Measurements from ENCODE around the gene ETS1.

Gene ETS1

DNA sequence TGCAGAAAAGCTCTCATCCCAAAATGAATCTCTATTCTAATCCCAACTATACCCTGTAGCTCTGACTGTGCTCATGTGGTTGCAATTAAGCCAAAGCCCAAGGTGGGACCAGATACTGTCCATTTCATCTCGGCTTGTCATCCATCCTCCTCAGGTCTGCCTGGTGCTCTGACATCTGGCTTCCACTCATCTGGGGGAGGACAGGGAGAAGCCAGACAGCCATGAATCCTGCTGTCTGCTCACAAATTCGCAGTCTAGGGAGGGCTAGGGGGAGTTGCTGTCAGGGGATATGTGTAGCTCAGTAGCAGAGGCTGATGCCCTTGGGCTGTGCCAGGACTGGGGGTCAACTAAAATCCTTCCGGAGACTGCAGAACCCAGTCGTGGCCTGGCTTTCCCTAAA, 167.1 kb downstream of the ETS1 start:
- no peak for DNase-seq

DNA sequence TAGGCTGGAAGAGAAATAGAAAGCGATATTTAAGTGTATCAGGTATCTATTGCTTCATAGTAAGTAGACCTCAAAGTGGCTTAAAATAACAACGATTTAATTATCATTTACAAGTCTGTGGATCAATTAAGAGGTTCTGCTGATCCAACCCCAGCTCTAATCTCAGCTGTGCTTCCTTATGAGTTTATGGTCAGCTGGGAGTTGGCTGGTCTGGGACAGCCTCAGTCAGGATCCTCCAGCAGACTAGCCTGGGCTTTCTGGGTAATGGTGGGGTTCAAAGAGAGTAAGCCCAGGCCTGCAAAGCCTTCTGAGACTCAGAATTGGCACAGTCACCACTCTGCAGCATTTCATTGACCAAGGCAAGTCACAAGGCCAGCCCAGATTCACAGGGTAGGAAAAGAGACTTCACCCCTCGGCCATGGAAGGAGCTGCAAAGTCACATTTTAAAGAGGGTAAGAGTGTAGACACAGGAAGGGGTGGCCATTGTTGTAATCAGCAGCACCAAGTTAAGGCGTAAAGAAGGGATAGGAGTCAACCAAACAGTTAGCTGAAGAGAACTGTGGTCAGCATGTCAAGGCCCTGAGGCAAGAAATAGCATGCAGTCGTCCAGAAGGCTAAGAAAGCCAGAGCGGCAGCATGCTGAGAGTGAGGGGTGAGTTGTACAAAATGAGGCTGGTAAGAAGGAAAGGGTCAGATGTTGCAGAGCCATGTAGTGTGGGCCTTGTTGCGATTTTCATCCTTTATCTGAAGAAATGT, 168.2 kb downstream of the ETS1 start:
- DNase-seq: no peak

DNA sequence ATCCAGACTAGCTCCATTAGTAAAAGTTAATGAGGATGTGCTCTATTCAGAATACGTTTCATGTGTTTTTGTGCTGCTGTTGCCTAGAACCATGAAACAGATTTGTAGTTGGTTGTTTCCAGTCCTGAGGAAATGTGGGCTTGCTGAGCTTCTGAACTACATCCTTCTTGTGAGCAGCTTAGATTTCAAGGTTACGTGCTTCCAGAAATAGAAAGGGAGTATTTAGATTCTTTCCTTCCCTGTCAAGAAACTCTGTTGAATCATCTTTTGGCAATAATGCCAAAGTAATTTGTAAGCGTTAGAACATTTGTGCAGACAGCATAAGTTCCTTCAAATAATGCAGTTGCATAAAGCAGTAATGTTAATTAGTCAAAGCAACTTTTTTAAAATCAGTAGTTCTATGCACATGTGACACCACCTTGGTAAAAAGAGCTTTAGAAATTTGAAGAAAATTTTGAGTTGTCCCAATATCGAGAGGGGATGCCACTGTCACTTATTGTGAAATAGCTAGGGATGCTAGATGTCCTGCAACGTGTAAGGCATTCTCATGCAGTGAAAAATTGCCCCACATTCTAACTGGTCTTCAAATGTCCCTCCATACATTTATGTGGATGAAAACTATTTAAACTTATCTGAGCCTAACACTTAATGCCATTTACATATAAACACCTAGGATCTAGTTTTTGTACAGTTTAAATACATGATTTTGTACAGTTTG, 169.6 kb downstream of the ETS1 start:
- no peak for DNase-seq

DNA sequence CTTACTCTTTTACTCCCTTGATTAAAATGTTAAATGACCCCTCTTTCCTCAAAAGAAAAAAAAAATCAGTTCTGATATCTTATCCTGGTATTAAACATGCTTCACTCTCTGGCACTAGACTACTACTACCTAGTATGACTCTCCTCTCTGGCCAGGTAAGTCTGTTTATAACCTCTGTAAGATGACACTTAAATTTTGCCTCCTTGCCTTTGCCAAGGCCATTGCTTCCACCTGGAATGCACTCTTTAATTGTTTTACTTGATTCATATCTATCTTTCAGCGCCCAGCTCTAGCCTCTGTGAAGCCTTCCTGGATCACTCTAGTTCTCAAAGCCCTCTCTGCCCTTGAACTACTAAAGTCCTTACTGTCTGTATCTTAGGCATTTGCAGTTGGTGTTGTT, 170.4 kb downstream of the ETS1 start:
- DNase-seq: no peak

DNA sequence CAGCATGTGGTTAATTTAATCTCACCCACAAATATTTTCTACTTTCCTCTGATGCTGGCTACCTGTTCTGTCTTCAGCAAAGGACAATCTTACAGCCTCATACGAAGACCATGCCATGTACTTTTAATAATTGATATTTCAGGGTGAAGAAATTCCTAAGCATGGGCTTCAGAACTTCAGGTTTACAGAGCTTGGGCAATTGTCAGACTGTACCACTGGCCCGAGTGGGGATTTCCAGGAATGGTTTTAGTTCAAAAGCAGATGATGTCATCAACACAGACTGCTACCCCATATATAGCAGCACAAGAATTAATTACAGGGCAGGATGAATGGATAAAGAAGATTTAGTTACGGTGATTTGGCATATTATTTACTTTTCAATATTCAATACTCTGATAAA, 171.8 kb downstream of the ETS1 start:
- DNase-seq: no peak

DNA sequence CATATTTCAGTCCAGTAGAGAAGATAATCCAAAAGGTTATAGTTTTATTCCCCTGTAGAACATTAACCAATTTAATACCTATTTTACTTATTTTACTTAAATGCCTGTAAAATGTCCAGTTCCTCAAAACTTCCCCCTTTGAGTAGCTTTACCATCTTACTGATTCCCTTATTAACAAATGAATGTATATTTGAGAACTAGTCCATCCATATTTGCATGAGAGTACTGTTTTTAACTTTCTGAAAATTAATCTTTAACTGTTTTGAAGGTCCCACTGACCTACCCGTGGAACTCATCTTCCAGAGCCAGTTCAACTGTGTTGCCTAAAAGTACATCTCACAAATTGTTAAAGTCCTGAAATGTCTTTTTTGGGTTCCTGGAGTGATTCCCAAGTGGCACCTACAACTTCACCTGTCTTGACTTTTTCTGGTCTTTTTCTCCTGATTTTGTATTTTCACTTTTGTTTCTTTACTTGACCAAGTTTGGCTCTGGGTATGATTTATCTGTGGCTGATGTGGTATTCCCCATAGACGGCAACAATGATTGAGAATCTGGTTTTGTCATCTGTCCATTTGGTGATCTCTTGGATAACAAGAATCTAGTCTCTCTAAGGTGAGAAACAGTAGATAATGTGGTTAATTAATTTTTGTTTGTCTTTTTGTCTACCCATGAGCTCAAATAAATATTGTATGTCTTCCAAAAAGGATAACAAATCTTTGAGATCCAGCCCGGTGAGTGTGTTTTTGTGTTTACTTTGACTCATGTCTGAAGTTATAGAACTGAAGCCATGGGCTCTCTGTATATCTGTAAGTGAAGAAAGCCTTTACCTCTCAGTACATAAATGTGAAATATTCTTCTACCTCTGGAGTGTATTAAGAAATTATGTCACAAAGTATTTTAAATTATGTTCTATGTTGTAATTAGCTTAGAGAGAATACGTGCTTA, 174.2 kb downstream of the ETS1 start:
- no peak for DNase-seq

DNA sequence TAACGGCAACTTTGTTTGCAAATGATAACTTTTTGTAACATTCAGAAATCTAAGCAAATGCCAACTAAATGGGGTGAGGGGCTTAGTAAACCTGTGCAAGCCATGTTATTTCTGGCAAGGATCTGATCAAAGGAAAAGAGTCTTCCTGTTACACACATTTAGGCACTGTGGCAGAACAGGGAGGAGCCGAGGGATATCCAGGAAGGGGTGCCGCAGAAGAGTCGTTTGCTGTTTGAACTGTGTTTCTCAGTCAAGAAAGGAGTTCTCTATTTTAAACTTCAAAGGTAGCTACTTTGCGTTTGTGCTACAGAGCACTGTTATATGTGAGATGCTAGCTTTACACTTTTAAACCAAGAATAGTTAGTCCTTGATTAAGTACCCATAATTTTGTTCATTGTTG, 175.5 kb downstream of the ETS1 start:
- DNase-seq: no peak

DNA sequence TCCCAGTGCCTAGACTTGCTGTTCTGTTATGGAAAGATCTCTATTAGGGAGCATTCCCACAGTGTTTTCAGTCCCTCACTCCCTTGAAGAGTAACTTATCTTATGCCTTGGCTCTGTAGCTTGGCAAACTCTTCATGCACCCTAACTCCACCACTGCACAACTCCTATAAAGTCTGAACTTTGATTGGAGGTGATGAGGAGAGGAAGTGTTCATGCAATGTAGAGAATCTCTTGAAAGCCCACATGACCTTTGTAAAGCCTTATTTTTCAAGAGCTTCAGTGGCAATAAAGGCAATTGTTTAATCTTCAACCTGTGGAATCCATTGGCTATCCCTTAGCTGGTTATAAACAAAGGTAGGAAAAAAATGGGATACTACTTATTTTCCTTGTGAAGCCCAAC, 176.2 kb downstream of the ETS1 start:
- no peak for DNase-seq

DNA sequence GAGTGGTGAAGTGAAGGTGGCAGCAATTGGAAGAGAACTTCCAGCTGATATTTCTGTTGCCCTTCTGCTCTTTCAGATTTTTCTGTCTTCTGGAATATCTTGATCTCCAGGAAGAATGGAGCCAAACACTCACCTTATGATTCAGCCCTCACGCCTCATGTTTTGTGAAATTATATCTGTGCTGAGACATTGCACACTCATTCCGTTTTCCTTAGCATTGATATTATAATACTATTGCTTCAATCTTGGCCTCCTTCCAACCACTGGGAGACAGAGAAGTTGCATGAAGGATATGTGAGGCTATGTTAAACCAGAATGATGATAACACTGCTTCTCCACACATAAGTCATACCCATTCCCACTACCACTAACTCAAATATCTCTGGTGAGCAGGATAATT, 177.9 kb downstream of the ETS1 start:
- no peak for DNase-seq

Data from NCI-H2081 treated with DMSO at 0.1 percent for 48 hours (cell line).